Neural cell (in vitro differentiated cells): ENCODE results near the gene FAM229A. TPM values are rescaled to one million over a fixed set of nuclear protein-coding genes. Genes with fewer than 3 reads are reported as not detected.

Experiments
- H2AFZ ChIP-seq: fragments of 200-600, 300-800 bp; sonication (generic), shearing (Covaris generic); 2 replicates; pipeline ENCODE4 v1.6.0; 2014; ENCODE audit warnings: low read depth, mild to moderate bottlenecking, antibody characterized with exemption, low read length, moderate library complexity
- H3F3A ChIP-seq: fragments of 200-600 bp; shearing (Covaris generic); 2 replicates; pipeline ENCODE4 v1.6.1; 2016; ENCODE audit warnings: mild to moderate bottlenecking, moderate library complexity, mixed read lengths, antibody characterized with exemption, low read length; ENCODE audit not compliant: insufficient read depth, poor library complexity, severe bottlenecking
- H3K27ac ChIP-seq: fragments of 200-600, 300-800 bp; sonication (generic), shearing (Covaris generic); 2 replicates; pipeline ENCODE4 v1.5.1; 2014; ENCODE audit warnings: mild to moderate bottlenecking, low read length, moderate library complexity
- H3K27me3 ChIP-seq: fragments of 300-800, 200-600 bp; sonication (generic), shearing (Covaris generic); 2 replicates; pipeline ENCODE4 v1.6.0; 2014; ENCODE audit warnings: mild to moderate bottlenecking, low read depth, low read length, moderate library complexity; ENCODE audit not compliant: insufficient read depth
- H3K36me3 ChIP-seq: fragments of 300-800, 200-600 bp; sonication (generic), shearing (Covaris generic); 2 replicates; pipeline ENCODE4 v1.5.1; 2014; ENCODE audit warnings: mild to moderate bottlenecking, antibody characterized with exemption, low read length, moderate library complexity; ENCODE audit not compliant: insufficient read depth
- H3K4me2 ChIP-seq: fragments of 300-800, 200-600 bp; sonication (generic), shearing (Covaris generic); 2 replicates; pipeline ENCODE4 v1.6.0; 2014; ENCODE audit warnings: mild to moderate bottlenecking, low read length
- H3K4me3 ChIP-seq: fragments of 300-800, 200-600 bp; sonication (generic), shearing (Covaris generic); 2 replicates; pipeline ENCODE4 v1.5.1; 2014; ENCODE audit warnings: mild to moderate bottlenecking, low read length, moderate library complexity
- H3K79me2 ChIP-seq: fragments of 200-600 bp; shearing (Covaris generic); replicated peaks from 2 replicates; pipeline ENCODE4 v1.6.0; 2014; ENCODE audit warnings: mild to moderate bottlenecking, low read length, moderate library complexity; ENCODE audit not compliant: insufficient read depth
- H3K9ac ChIP-seq: fragments of 300-800, 200-600 bp; sonication (generic), shearing (Covaris generic); 2 replicates; pipeline ENCODE4 v1.6.1; 2016; ENCODE audit warnings: mild to moderate bottlenecking, low read length, mixed read lengths
- H3K9me2 ChIP-seq: fragments of 200-600 bp; shearing (Covaris generic); 2 replicates; pipeline ENCODE4 v1.6.1; 2016; ENCODE audit warnings: mild to moderate bottlenecking, low read length, mixed read lengths; ENCODE audit not compliant: insufficient read depth
- H3K9me3 ChIP-seq: fragments of 200-600, 300-800 bp; sonication (generic), shearing (Covaris generic); 2 replicates; pipeline ENCODE4 v1.6.1; 2016; ENCODE audit warnings: mild to moderate bottlenecking, mixed run types, low read length, moderate library complexity, mixed read lengths
- H4K20me1 ChIP-seq: fragments of 200-600 bp; shearing (Covaris generic); 2 replicates; pipeline ENCODE4 v1.6.1; 2016; ENCODE audit warnings: mild to moderate bottlenecking, mixed run types; ENCODE audit not compliant: insufficient read depth
- EP300 ChIP-seq: fragments of 450-650 bp; conservative IDR thresholded peaks from 2 replicates; pipeline ENCODE4 v1.6.1; 2014; ENCODE audit warnings: antibody characterized with exemption, mild to moderate bottlenecking, moderate library complexity; ENCODE audit not compliant: poor library complexity, severe bottlenecking
- EZH2 ChIP-seq: fragments of 200-600, 300-800 bp; shearing (Covaris generic), sonication (generic); IDR thresholded peaks from 2 replicates; pipeline ENCODE4 v1.6.1; 2014; ENCODE audit warnings: antibody characterized with exemption, low read length, borderline replicate concordance, mild to moderate bottlenecking; ENCODE audit not compliant: insufficient read depth, poor library complexity, severe bottlenecking
- MXI1 ChIP-seq: fragments of 450-650 bp; conservative IDR thresholded peaks from 2 replicates; pipeline ENCODE4 v1.6.1; 2014; ENCODE audit warnings: antibody characterized with exemption, mild to moderate bottlenecking; ENCODE audit not compliant: poor library complexity, severe bottlenecking
- POLR2AphosphoS5 ChIP-seq: IDR thresholded peaks from 2 replicates; pipeline ENCODE4 v1.6.1; 2012
- RAD21 ChIP-seq: fragments of 450-650 bp; conservative IDR thresholded peaks from 2 replicates; pipeline ENCODE4 v1.6.1; 2014; ENCODE audit warnings: antibody characterized with exemption, mild to moderate bottlenecking, moderate library complexity
- SMC3 ChIP-seq: fragments of 450-650 bp; conservative IDR thresholded peaks from 2 replicates; pipeline ENCODE4 v1.6.1; 2014; ENCODE audit warnings: antibody characterized with exemption, mild to moderate bottlenecking, moderate library complexity; ENCODE audit not compliant: poor library complexity
- TAF1 ChIP-seq: IDR thresholded peaks from 2 replicates; pipeline ENCODE4 v1.6.1; 2012; ENCODE audit warnings: low read depth
- polyA plus RNA-seq: library from polyadenylated mRNA; depleted of rRNA; stranded (reverse); fragments of >200 nt; gene quantifications from 2 replicates; pipeline ENCODE4 v1.2.3, GENCODE V29; 2014
- TF ChIP-seq, protein P1 (sequence below): IDR thresholded peaks from 2 replicates; pipeline ENCODE4 v1.6.1; 2012; ENCODE audit warnings: borderline replicate concordance
- TF ChIP-seq, protein P2 (sequence below): fragments of 450-650 bp; IDR thresholded peaks from 2 replicates; pipeline ENCODE4 v1.5.1; 2014; ENCODE audit warnings: antibody characterized with exemption, mild to moderate bottlenecking, moderate library complexity; ENCODE audit not compliant: poor library complexity, severe bottlenecking

FAM229A gene
- polyA plus RNA-seq, 1 donor from 2014 or later, result 6.1 TPM

DNA sequence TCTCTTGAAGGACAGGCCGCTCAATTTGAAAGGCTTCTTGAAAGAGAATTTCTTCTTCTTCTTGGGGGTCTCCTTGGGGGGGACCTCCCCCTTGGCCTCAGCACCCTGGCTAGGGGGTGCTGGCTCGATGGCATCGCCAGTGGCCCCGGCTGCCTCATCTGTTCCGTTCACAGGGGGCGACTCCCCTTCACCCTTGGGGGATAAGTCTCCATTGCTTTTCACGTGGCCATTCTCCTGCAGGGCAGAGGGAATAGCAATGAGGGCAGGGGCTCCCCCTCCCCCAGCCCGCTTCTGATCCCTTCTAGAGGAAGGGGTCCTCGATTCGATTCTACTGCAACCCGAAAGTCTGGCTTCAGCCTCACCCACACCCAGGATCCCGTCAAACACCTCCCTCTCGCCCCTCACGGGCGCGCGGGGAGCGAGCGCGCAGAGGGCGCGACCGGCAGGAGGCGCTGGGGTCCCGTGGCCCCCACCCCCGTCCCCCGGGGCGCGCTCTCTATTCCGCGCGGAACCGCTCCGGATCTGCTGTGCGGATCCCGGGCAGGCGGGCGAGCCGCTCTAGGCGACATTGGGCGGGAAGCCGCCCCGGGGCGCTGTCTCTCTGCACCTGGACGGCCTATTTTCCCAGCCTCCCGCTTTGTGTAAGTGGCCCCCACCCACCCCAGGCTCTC, 27.3 kb downstream of the FAM229A start:
- no peaks in the 10 kb centered on the region for H3K27me3 ChIP-seq
- peaks cover 6% of the 10 kb centered on the region for H3K36me3 ChIP-seq
- H3K4me2 ChIP-seq, result peak overlapping the region; percentile 99
- H3K9me3 ChIP-seq, result no peaks in the 10 kb centered on the region
- H2AFZ ChIP-seq, result no peak overlapping the region
- TF ChIP-seq EP300 (no peak), SMC3 (peak; percentile 71), RAD21 (peak; percentile 61), TAF1 (no peak), EZH2 (no peak), MXI1 (peak; percentile 60), POLR2AphosphoS5 (peak; percentile 75)
- TF ChIP-seq, protein P1, sequence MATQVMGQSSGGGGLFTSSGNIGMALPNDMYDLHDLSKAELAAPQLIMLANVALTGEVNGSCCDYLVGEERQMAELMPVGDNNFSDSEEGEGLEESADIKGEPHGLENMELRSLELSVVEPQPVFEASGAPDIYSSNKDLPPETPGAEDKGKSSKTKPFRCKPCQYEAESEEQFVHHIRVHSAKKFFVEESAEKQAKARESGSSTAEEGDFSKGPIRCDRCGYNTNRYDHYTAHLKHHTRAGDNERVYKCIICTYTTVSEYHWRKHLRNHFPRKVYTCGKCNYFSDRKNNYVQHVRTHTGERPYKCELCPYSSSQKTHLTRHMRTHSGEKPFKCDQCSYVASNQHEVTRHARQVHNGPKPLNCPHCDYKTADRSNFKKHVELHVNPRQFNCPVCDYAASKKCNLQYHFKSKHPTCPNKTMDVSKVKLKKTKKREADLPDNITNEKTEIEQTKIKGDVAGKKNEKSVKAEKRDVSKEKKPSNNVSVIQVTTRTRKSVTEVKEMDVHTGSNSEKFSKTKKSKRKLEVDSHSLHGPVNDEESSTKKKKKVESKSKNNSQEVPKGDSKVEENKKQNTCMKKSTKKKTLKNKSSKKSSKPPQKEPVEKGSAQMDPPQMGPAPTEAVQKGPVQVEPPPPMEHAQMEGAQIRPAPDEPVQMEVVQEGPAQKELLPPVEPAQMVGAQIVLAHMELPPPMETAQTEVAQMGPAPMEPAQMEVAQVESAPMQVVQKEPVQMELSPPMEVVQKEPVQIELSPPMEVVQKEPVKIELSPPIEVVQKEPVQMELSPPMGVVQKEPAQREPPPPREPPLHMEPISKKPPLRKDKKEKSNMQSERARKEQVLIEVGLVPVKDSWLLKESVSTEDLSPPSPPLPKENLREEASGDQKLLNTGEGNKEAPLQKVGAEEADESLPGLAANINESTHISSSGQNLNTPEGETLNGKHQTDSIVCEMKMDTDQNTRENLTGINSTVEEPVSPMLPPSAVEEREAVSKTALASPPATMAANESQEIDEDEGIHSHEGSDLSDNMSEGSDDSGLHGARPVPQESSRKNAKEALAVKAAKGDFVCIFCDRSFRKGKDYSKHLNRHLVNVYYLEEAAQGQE, result no peak
- TF ChIP-seq, protein P2, sequence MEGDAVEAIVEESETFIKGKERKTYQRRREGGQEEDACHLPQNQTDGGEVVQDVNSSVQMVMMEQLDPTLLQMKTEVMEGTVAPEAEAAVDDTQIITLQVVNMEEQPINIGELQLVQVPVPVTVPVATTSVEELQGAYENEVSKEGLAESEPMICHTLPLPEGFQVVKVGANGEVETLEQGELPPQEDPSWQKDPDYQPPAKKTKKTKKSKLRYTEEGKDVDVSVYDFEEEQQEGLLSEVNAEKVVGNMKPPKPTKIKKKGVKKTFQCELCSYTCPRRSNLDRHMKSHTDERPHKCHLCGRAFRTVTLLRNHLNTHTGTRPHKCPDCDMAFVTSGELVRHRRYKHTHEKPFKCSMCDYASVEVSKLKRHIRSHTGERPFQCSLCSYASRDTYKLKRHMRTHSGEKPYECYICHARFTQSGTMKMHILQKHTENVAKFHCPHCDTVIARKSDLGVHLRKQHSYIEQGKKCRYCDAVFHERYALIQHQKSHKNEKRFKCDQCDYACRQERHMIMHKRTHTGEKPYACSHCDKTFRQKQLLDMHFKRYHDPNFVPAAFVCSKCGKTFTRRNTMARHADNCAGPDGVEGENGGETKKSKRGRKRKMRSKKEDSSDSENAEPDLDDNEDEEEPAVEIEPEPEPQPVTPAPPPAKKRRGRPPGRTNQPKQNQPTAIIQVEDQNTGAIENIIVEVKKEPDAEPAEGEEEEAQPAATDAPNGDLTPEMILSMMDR, result peak; percentile 85
- no peaks in the 10 kb centered on the region for H3K9me2 ChIP-seq
- H4K20me1 ChIP-seq, result peaks cover 22% of the 10 kb centered on the region
- H3K9ac ChIP-seq, result peak overlapping the region; percentile 99
- no peaks in the 10 kb centered on the region for H3F3A ChIP-seq
- H3K4me3 ChIP-seq, result peak overlapping the region; percentile 100
- peaks cover 34% of the 10 kb centered on the region for H3K79me2 ChIP-seq
- peak overlapping the region; percentile 87 for H3K27ac ChIP-seq

DNA sequence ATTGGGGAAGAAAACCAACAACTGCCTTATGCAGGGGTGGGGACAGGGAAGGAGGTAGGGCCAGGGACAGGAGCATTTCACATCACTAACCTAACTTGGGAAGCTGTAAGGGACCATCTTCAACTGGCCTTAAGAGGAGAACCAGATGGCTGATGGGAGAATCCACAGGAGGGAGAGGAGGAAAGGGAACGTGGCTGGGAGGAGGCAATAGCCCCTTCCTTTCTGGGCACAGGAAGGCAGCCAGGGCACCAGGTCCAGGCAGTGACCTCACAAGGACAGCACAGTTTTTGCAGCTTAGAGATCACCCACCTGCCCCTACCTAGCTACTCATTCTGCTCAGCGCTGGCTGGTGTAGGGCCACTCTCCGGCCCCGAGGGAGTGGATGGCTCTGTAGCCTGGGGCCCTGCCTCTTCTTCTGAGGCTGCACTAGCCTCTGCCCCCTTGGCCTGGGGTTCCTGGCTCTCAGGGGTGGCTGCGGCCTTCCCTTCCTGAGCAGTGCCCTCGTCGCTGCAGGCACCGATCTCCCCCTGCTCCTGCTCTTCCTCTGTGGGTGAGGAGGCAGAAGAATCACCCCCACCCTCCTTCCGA, 27.9 kb downstream of the FAM229A start:
- Histone ChIP-seq H3K36me3 (peaks cover 6% of the 10 kb centered on the region), H3K9me2 (no peaks in the 10 kb centered on the region), H3K9ac (peak overlapping the region; percentile 99), H2AFZ (no peak overlapping the region), H4K20me1 (peaks cover 22% of the 10 kb centered on the region), H3K27me3 (no peaks in the 10 kb centered on the region), H3K9me3 (no peaks in the 10 kb centered on the region), H3K79me2 (peaks cover 34% of the 10 kb centered on the region), H3K27ac (peak overlapping the region; percentile 87), H3F3A (no peaks in the 10 kb centered on the region), H3K4me2 (peak overlapping the region; percentile 99), H3K4me3 (peak overlapping the region; percentile 100)
- TF ChIP-seq, protein P1, result no peak
- TF ChIP-seq EP300, result no peak
- no peak for TF ChIP-seq RAD21
- TF ChIP-seq POLR2AphosphoS5, result no peak
- no peak for TF ChIP-seq SMC3
- no peak for TF ChIP-seq EZH2
- TF ChIP-seq MXI1, result no peak
- TF ChIP-seq, protein P2, result no peak
- TF ChIP-seq TAF1, result no peak
